OCI-LY1 (cell line): Measurements from ENCODE around the gene G6PD.

Experiments used
- EZH2 ChIP-seq: fragments of 200-600 bp; sonication (generic), shearing (Covaris generic); IDR thresholded peaks from 2 replicates; pipeline ENCODE4 v1.8.0; 2017; ENCODE audit warnings: borderline replicate concordance, mixed run types, mild to moderate bottlenecking, antibody characterized with exemption, low read length, moderate library complexity, mixed read lengths
- TF ChIP-seq, protein P1 (sequence below): fragments of 200-600 bp; sonication (generic), shearing (Covaris generic); IDR thresholded peaks from 2 replicates; pipeline ENCODE4 v1.5.1; 2017; ENCODE audit warnings: mild to moderate bottlenecking, antibody characterized with exemption, low read length, moderate library complexity, mixed read lengths

DNA sequence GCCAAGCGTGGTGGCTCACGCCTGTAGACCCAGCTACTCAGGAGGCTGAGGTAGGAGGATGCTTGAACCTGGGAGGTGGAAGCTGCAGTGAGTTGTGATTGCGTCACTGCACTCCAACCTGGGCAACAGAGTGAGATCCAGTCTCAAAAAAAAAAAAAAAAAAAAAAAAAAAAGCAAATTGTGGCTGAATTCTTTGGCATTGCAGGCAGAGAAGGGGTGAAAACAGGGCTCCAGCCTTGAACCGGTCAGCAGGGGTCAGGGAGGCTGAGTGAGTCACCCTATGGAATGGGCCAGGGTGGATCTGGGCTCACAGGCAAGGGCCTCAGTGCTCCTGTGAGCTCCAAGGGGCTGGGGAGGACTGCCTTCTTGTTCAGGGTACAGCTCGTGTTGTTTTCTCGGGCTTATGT is 17.4 kb downstream of the G6PD start:
- TF ChIP-seq, protein P1, sequence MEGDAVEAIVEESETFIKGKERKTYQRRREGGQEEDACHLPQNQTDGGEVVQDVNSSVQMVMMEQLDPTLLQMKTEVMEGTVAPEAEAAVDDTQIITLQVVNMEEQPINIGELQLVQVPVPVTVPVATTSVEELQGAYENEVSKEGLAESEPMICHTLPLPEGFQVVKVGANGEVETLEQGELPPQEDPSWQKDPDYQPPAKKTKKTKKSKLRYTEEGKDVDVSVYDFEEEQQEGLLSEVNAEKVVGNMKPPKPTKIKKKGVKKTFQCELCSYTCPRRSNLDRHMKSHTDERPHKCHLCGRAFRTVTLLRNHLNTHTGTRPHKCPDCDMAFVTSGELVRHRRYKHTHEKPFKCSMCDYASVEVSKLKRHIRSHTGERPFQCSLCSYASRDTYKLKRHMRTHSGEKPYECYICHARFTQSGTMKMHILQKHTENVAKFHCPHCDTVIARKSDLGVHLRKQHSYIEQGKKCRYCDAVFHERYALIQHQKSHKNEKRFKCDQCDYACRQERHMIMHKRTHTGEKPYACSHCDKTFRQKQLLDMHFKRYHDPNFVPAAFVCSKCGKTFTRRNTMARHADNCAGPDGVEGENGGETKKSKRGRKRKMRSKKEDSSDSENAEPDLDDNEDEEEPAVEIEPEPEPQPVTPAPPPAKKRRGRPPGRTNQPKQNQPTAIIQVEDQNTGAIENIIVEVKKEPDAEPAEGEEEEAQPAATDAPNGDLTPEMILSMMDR, result no peak
- TF ChIP-seq EZH2, result no peak
